GM19438 (cell line): ENCODE results near the gene CGA.
A peak's percentile ranks its signal among the peaks of the same experiment; 100 is the strongest.

ENCODE experiments used
- ATAC-seq: cut with Tn5 transposase; IDR thresholded peaks from one replicate; pipeline ENCODE4 v1.9.1; 2021; ENCODE audit warnings: low read depth; ENCODE audit not compliant: unreplicated experiment

Gene CGA

GRCh38 chr6:87092435-87092834, 2.5 kb downstream of the CGA start:
- no peak for ATAC-seq

GRCh38 chr6:87089135-87089534, 5.8 kb downstream of the CGA start:
- ATAC-seq = no peak

- no peak for ATAC-seq
Measured at GRCh38 chr6:87088076-87088475, 6.8 kb downstream of the CGA start.

- ATAC-seq = no peak
Measured at GRCh38 chr6:87082160-87082721, 12.7 kb downstream of the CGA start.

GRCh38 chr6:87078983-87079616, 15.8 kb downstream of the CGA start:
- ATAC-seq = peak; percentile 79

GRCh38 chr6:87075168-87075567, 19.7 kb downstream of the CGA start:
- no peak for ATAC-seq

- no peak for ATAC-seq
Measured at GRCh38 chr6:87074101-87074621, 20.7 kb downstream of the CGA start.

GRCh38 chr6:87071683-87072082, 23.2 kb downstream of the CGA start:
- no peak for ATAC-seq

- no peak for ATAC-seq
Measured at GRCh38 chr6:87070741-87071140, 24.2 kb downstream of the CGA start.

GRCh38 chr6:87068795-87069194, 26.1 kb downstream of the CGA start:
- ATAC-seq = no peak

GRCh38 chr6:87066449-87067333, 28.2 kb downstream of the CGA start:
- ATAC-seq = no peak

GRCh38 chr6:87065117-87065516, 29.8 kb downstream of the CGA start:
- no peak for ATAC-seq

GRCh38 chr6:87059943-87060342, 35.0 kb downstream of the CGA start:
- ATAC-seq = no peak

GRCh38 chr6:87054143-87054833, 40.6 kb downstream of the CGA start:
- peak; percentile 70 for ATAC-seq

- no peak for ATAC-seq
Measured at GRCh38 chr6:87053312-87053711, 41.6 kb downstream of the CGA start.

GRCh38 chr6:87049779-87050178, 45.1 kb downstream of the CGA start:
- ATAC-seq = no peak

- no peak for ATAC-seq
Measured at GRCh38 chr6:87045521-87046075, 49.3 kb downstream of the CGA start.

- no peak for ATAC-seq
Measured at GRCh38 chr6:87040729-87041128, 54.2 kb downstream of the CGA start.
